ENCODE data around the gene CADM1. TPM values are rescaled to one million over a fixed set of nuclear protein-coding genes. Genes with fewer than 3 reads are reported as not detected.

CADM1 gene
- total and polyA plus RNA-seq, 11 donors = 11.4 to 80.2 (median 40.6) TPM

- Histone ChIP-seq H3K4me1 (no peaks in the 10 kb centered on the region), H3K4me3 (no peak overlapping the region), H3K27ac (no peak overlapping the region), H3K9me3 (no peaks in the 10 kb centered on the region), H3K27me3 (peaks cover 0 to 3% (median 0%) of the 10 kb centered on the region in 9 donors), H3K36me3 (no peaks in the 10 kb centered on the region)
- DNase-seq (no peak), ATAC-seq (no peak)
- intact Hi-C loops (cut with DNase I) = no loop called here
- TF ChIP-seq POLR2A (IDR thresholded peaks at IDR 0.05) = no peak
- TF ChIP-seq, protein P1, sequence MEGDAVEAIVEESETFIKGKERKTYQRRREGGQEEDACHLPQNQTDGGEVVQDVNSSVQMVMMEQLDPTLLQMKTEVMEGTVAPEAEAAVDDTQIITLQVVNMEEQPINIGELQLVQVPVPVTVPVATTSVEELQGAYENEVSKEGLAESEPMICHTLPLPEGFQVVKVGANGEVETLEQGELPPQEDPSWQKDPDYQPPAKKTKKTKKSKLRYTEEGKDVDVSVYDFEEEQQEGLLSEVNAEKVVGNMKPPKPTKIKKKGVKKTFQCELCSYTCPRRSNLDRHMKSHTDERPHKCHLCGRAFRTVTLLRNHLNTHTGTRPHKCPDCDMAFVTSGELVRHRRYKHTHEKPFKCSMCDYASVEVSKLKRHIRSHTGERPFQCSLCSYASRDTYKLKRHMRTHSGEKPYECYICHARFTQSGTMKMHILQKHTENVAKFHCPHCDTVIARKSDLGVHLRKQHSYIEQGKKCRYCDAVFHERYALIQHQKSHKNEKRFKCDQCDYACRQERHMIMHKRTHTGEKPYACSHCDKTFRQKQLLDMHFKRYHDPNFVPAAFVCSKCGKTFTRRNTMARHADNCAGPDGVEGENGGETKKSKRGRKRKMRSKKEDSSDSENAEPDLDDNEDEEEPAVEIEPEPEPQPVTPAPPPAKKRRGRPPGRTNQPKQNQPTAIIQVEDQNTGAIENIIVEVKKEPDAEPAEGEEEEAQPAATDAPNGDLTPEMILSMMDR (IDR thresholded peaks at IDR 0.05) = no peak
- 83 to 89% (median 87%) methylated on average over 13 of the region's 13 CpGs for WGBS, 4 donors
Observed at GRCh38 chr11:115141231-115142114, 362.7 kb downstream of the CADM1 start.

GRCh38 chr11:115135936-115136335 lies 368.3 kb downstream of the CADM1 start:
- no peaks in the 10 kb centered on the region for H3K36me3 ChIP-seq
- H3K4me3 ChIP-seq = no peak overlapping the region
- no peak overlapping the region for H3K27ac ChIP-seq
- WGBS, 4 donors = 64 to 85% (median 70%) methylated on average over 3 of the region's 3 CpGs
- DNase-seq = no peak
- ATAC-seq = peak in 1 of 4 donors; percentile 34
- H3K4me1 ChIP-seq = no peaks in the 10 kb centered on the region
- intact Hi-C loops (cut with DNase I) = no loop called here
- no peaks in the 10 kb centered on the region for H3K9me3 ChIP-seq
- peaks cover 0 to 3% (median 0%) of the 10 kb centered on the region in 9 donors for H3K27me3 ChIP-seq
- no peak for TF ChIP-seq POLR2A (IDR thresholded peaks at IDR 0.05)
- TF ChIP-seq, protein P1 (IDR thresholded peaks at IDR 0.05) = no peak

GRCh38 chr11:115134926-115135325 lies 369.3 kb downstream of the CADM1 start:
- 88 to 93% (median 90%) methylated on average over 11 of the region's 11 CpGs for WGBS, 4 donors
- Histone ChIP-seq H3K9me3 (no peaks in the 10 kb centered on the region), H3K36me3 (no peaks in the 10 kb centered on the region), H3K4me1 (no peaks in the 10 kb centered on the region), H3K4me3 (no peak overlapping the region), H3K27me3 (peaks cover 0 to 3% (median 0%) of the 10 kb centered on the region in 9 donors), H3K27ac (no peak overlapping the region)
- ATAC-seq = no peak
- DNase-seq = no peak
- no peak for TF ChIP-seq POLR2A (IDR thresholded peaks at IDR 0.05)
- TF ChIP-seq, protein P1 (IDR thresholded peaks at IDR 0.05) = no peak
- intact Hi-C loops (cut with DNase I) = no loop called here

- TF ChIP-seq, protein P1 (IDR thresholded peaks at IDR 0.05) = no peak
- TF ChIP-seq POLR2A (IDR thresholded peaks at IDR 0.05) = no peak
- 85 to 89% (median 87%) methylated on average over 5 of the region's 5 CpGs for WGBS, 4 donors
- H3K9me3 ChIP-seq = no peaks in the 10 kb centered on the region
- no peak for ATAC-seq
- peaks cover 0 to 3% (median 0%) of the 10 kb centered on the region in 9 donors for H3K27me3 ChIP-seq
- intact Hi-C loops (cut with DNase I) = no loop called here
- no peak overlapping the region for H3K4me3 ChIP-seq
- H3K27ac ChIP-seq = no peak overlapping the region
- H3K36me3 ChIP-seq = no peaks in the 10 kb centered on the region
- no peaks in the 10 kb centered on the region for H3K4me1 ChIP-seq
- no peak for DNase-seq
Observed at GRCh38 chr11:115133475-115134209, 370.6 kb downstream of the CADM1 start.

Measured in heart left ventricle (tissue), 16 donors.